Measurements from ENCODE around the gene CPZ. TPM values are rescaled to one million over a fixed set of nuclear protein-coding genes. Genes with fewer than 3 reads are reported as not detected.

CPZ gene
- polyA plus RNA-seq, 1 donor (not counting 4 experiments of a cell fraction or from before 2014, with no cell fraction given) = not detected

- no peak overlapping the region for H2AFZ ChIP-seq (ENCODE audit: control insufficient read depth, low read length)
- dilution Hi-C loops (cut with MboI; ENCODE audit: extremely low pct_ligation_motif_present, low sequenced_read_pairs) = no loop called here
- TF ChIP-seq EZH2 (IDR thresholded peaks at IDR 0.05; ENCODE audit: low read length) (no peak), CTCF (optimal IDR thresholded peaks at IDR 0.05 in 1 of 3, IDR thresholded peaks at IDR 0.05 in 1 of 3, conservative IDR thresholded peaks at IDR 0.05 in 1 of 3; ENCODE audit: extremely low read depth in 1 of 3, insufficient read depth in 2 of 3, low read length in 3 of 3) (no peak)
- H3K4me3 ChIP-seq (ENCODE audit: control insufficient read depth in 2 of 3, extremely low read depth in 1 of 3, insufficient read depth in 2 of 3, low read depth in 1 of 3, low read length in 3 of 3) = no peak overlapping the region
- no peaks in the 10 kb centered on the region for H3K9me1 ChIP-seq (ENCODE audit: control insufficient read depth, extremely low read depth, insufficient read depth, low read length)
- no peaks in the 10 kb centered on the region for H3K4me1 ChIP-seq (ENCODE audit: control insufficient read depth, extremely low read depth, insufficient read depth, low read length)
- H3K79me2 ChIP-seq (ENCODE audit: control insufficient read depth, insufficient read depth, low read length) = no peaks in the 10 kb centered on the region
- no peaks in the 10 kb centered on the region for H3K9me3 ChIP-seq (ENCODE audit: control insufficient read depth, low read depth, low read length)
- no peaks in the 10 kb centered on the region for H3K36me3 ChIP-seq (ENCODE audit: control insufficient read depth in 2 of 2, extremely low read depth in 1 of 2, insufficient read depth in 2 of 2, low read length in 2 of 2)
- no peaks in the 10 kb centered on the region for H4K20me1 ChIP-seq (ENCODE audit: control insufficient read depth, extremely low read depth, insufficient read depth, low read length)
- no peak overlapping the region for H3K4me2 ChIP-seq (ENCODE audit: control insufficient read depth, extremely low read depth, insufficient read depth, low read depth, low read length)
- DNase-seq (ENCODE audit: low read depth, low spot score) = no peak
- no peak overlapping the region for H3K9ac ChIP-seq (ENCODE audit: control insufficient read depth, extremely low read depth, insufficient read depth, low read length)
- no peaks in the 10 kb centered on the region for H3K27me3 ChIP-seq (ENCODE audit: control insufficient read depth, extremely low read depth, insufficient read depth, low read length)
- H3K27ac ChIP-seq (ENCODE audit: control insufficient read depth, insufficient read depth, low read length) = no peak overlapping the region
- FAIRE-seq = no peak
Observed at GRCh38 chr4:8656711-8657380, 64.3 kb downstream of the CPZ start.

- no peaks in the 10 kb centered on the region for H3K36me3 ChIP-seq (ENCODE audit: control insufficient read depth in 2 of 2, extremely low read depth in 1 of 2, insufficient read depth in 2 of 2, low read length in 2 of 2)
- TF ChIP-seq EZH2 (IDR thresholded peaks at IDR 0.05; ENCODE audit: low read length) (no peak), CTCF (optimal IDR thresholded peaks at IDR 0.05 in 1 of 3, IDR thresholded peaks at IDR 0.05 in 1 of 3, conservative IDR thresholded peaks at IDR 0.05 in 1 of 3; ENCODE audit: extremely low read depth in 1 of 3, insufficient read depth in 2 of 3, low read length in 3 of 3) (no peak)
- H4K20me1 ChIP-seq (ENCODE audit: control insufficient read depth, extremely low read depth, insufficient read depth, low read length) = no peaks in the 10 kb centered on the region
- H3K79me2 ChIP-seq (ENCODE audit: control insufficient read depth, insufficient read depth, low read length) = no peaks in the 10 kb centered on the region
- no peak overlapping the region for H2AFZ ChIP-seq (ENCODE audit: control insufficient read depth, low read length)
- FAIRE-seq (no peak), DNase-seq (ENCODE audit: low read depth, low spot score) (no peak)
- H3K27ac ChIP-seq (ENCODE audit: control insufficient read depth, insufficient read depth, low read length) = no peak overlapping the region
- no peaks in the 10 kb centered on the region for H3K9me1 ChIP-seq (ENCODE audit: control insufficient read depth, extremely low read depth, insufficient read depth, low read length)
- no peaks in the 10 kb centered on the region for H3K9me3 ChIP-seq (ENCODE audit: control insufficient read depth, low read depth, low read length)
- no peak overlapping the region for H3K4me2 ChIP-seq (ENCODE audit: control insufficient read depth, extremely low read depth, insufficient read depth, low read depth, low read length)
- H3K27me3 ChIP-seq (ENCODE audit: control insufficient read depth, extremely low read depth, insufficient read depth, low read length) = no peaks in the 10 kb centered on the region
- H3K4me1 ChIP-seq (ENCODE audit: control insufficient read depth, extremely low read depth, insufficient read depth, low read length) = no peaks in the 10 kb centered on the region
- dilution Hi-C loops (cut with MboI; ENCODE audit: extremely low pct_ligation_motif_present, low sequenced_read_pairs) = no loop called here
- H3K4me3 ChIP-seq (ENCODE audit: control insufficient read depth in 2 of 3, extremely low read depth in 1 of 3, insufficient read depth in 2 of 3, low read depth in 1 of 3, low read length in 3 of 3) = no peak overlapping the region
- no peak overlapping the region for H3K9ac ChIP-seq (ENCODE audit: control insufficient read depth, extremely low read depth, insufficient read depth, low read length)
Observed at GRCh38 chr4:8657381-8658088, 65.0 kb downstream of the CPZ start.
